ENCODE measurements around the gene SOAT2. TPM values are rescaled to one million over a fixed set of nuclear protein-coding genes. Genes with fewer than 3 reads are reported as not detected.

SOAT2 gene
- total and polyA plus RNA-seq, 2 donors (not counting 3 experiments of a cell fraction or from before 2014, with no cell fraction given) = not detected

DNA sequence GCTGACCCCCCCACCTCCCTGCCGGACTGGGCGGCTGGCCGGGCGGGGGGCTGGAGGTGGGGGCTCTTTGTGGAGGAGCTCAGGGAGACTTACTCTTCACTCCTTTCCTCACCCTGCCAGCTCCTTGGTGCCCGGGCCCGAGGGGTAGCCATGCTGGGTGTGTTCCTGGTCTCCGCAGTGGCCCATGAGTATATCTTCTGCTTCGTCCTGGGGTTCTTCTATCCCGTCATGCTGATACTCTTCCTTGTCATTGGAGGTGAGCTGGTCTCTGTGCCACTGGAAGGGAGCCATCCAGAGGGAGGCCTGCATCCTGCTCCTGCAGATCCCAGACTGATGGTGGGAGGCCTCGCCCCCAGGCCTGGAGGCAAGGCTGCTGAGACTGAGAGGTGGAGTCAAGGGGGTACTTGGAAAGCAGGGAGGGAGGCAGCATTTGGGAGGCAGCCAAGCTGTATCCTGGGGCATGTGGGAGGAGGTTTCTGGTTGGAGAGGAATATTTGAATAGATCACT lies 19.7 kb downstream of the SOAT2 start:
- ChIA-PET CTCF (no interaction called here), POLR2A (no interaction called here)
- Histone ChIP-seq H3K27ac (ENCODE audit: insufficient read depth, low read depth, low read length) (no peak overlapping the region), H3K4me1 (ENCODE audit: control insufficient read depth, extremely low read depth, insufficient read depth, low read length) (no peaks in the 10 kb centered on the region), H3K9me3 (replicated peaks; ENCODE audit: control insufficient read depth, insufficient read depth, low read length) (no peaks in the 10 kb centered on the region), H4K20me1 (replicated peaks; ENCODE audit: control insufficient read depth, extremely low read depth, insufficient read depth, low read length) (no peaks in the 10 kb centered on the region), H3K9me1 (replicated peaks; ENCODE audit: control insufficient read depth, extremely low read depth, insufficient read depth, low read length) (no peaks in the 10 kb centered on the region), H3K79me2 (ENCODE audit: control insufficient read depth, insufficient read depth, low read length) (no peaks in the 10 kb centered on the region), H3K36me3 (ENCODE audit: control insufficient read depth in 2 of 2, extremely low read depth in 1 of 2, insufficient read depth in 2 of 2, low read length in 2 of 2) (no peaks in the 10 kb centered on the region), H3K4me3 (replicated peaks in 1 of 3; ENCODE audit: insufficient read depth in 1 of 3, low read depth in 1 of 3, low read length in 3 of 3) (no peak overlapping the region), H3K4me2 (ENCODE audit: insufficient read depth, low read length) (no peak overlapping the region), H2AFZ (ENCODE audit: low read depth, low read length) (no peak overlapping the region), H3K9ac (replicated peaks; ENCODE audit: extremely low read depth, insufficient read depth, low read length) (no peak overlapping the region), H3K27me3 (ENCODE audit: control insufficient read depth in 2 of 2, insufficient read depth in 2 of 2, low read length in 2 of 2) (peaks cover 3 to 4% of the 10 kb centered on the region in 2 experiments)
- DNase-seq (ENCODE audit: low read depth, low spot score) (no peak), FAIRE-seq (no peak)
- intact Hi-C loops (cut with micrococcal nuclease) (no loop called here), dilution Hi-C loops (cut with MboI; ENCODE audit: extremely low pct_ligation_motif_present, low sequenced_read_pairs) (no loop called here)
- TF ChIP-seq MAX (IDR thresholded peaks at IDR 0.05; ENCODE audit: insufficient read depth, insufficient read length) (no peak), FOS (IDR thresholded peaks at IDR 0.05; ENCODE audit: borderline replicate concordance, insufficient read depth, low read length) (no peak), GATA2 (IDR thresholded peaks at IDR 0.05; ENCODE audit: insufficient read depth, insufficient read length, low read depth, low read length) (no peak), JUN (IDR thresholded peaks at IDR 0.05; ENCODE audit: borderline replicate concordance, insufficient read depth, insufficient read length, low read depth) (no peak), EZH2 (IDR thresholded peaks at IDR 0.05; ENCODE audit: borderline replicate concordance, low read depth, low read length, severe bottlenecking) (no peak), POLR2A (IDR thresholded peaks at IDR 0.05; ENCODE audit: low read depth, low read length) (no peak), MYC (IDR thresholded peaks at IDR 0.05; ENCODE audit: low read depth, low read length) (no peak), POLR2AphosphoS5 (IDR thresholded peaks at IDR 0.05; ENCODE audit: insufficient read depth, low read depth, low read length) (no peak)
- TF ChIP-seq, protein P1, sequence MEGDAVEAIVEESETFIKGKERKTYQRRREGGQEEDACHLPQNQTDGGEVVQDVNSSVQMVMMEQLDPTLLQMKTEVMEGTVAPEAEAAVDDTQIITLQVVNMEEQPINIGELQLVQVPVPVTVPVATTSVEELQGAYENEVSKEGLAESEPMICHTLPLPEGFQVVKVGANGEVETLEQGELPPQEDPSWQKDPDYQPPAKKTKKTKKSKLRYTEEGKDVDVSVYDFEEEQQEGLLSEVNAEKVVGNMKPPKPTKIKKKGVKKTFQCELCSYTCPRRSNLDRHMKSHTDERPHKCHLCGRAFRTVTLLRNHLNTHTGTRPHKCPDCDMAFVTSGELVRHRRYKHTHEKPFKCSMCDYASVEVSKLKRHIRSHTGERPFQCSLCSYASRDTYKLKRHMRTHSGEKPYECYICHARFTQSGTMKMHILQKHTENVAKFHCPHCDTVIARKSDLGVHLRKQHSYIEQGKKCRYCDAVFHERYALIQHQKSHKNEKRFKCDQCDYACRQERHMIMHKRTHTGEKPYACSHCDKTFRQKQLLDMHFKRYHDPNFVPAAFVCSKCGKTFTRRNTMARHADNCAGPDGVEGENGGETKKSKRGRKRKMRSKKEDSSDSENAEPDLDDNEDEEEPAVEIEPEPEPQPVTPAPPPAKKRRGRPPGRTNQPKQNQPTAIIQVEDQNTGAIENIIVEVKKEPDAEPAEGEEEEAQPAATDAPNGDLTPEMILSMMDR (IDR thresholded peaks at IDR 0.05; ENCODE audit: extremely low read depth in 1 of 2, insufficient read depth in 1 of 2, low read depth in 1 of 2, low read length in 2 of 2) = no peak
- no TSS peak for BruUV-seq (replicated peaks)

Measured in endothelial cell of umbilical vein (primary cell).